H9 (cell line): ENCODE data around the gene ORAI2. TPM values are rescaled to one million over a fixed set of nuclear protein-coding genes. Genes with fewer than 3 reads are reported as not detected.

Experiments used
- DNase-seq: peaks from one replicate; pipeline ENCODE4 v3.0.0-alpha.2; 2017
- H2AFZ ChIP-seq: one replicate; pipeline ENCODE4 v1.6.1; 2013; ENCODE audit warnings: mild to moderate bottlenecking, low read length, control low read depth, moderate library complexity
- H2AK5ac ChIP-seq: 2 replicates; pipeline ENCODE4 v1.6.1; 2013; ENCODE audit warnings: low read length, control low read depth, mixed read lengths; ENCODE audit not compliant: insufficient read length
- H2BK120ac ChIP-seq: one replicate; pipeline ENCODE4 v1.6.1; 2013; ENCODE audit warnings: low read depth, mild to moderate bottlenecking, low read length, control low read depth, inconsistent platforms; ENCODE audit not compliant: poor library complexity, severe bottlenecking
- H2BK12ac ChIP-seq: 2 replicates; pipeline ENCODE4 v1.6.1; 2013; ENCODE audit warnings: low read length, control low read depth, mixed read lengths, low read depth; ENCODE audit not compliant: insufficient read length
- H2BK15ac ChIP-seq: 2 replicates; pipeline ENCODE4 v1.6.1; 2013; ENCODE audit warnings: low read depth, low read length, control low read depth
- H2BK20ac ChIP-seq: one replicate; pipeline ENCODE4 v1.6.1; 2013; ENCODE audit warnings: low read depth, mild to moderate bottlenecking, low read length, control low read depth, inconsistent platforms; ENCODE audit not compliant: poor library complexity, severe bottlenecking
- H2BK5ac ChIP-seq: 2 replicates; pipeline ENCODE4 v1.6.1; 2013; ENCODE audit warnings: low read length, control low read depth, mixed read lengths; ENCODE audit not compliant: insufficient read length
- H3K14ac ChIP-seq: 2 replicates; pipeline ENCODE4 v1.6.1; 2013; ENCODE audit warnings: low read length, control low read depth; ENCODE audit not compliant: insufficient read depth
- H3K18ac ChIP-seq: 2 replicates; pipeline ENCODE4 v1.6.1; 2013; ENCODE audit warnings: low read depth, mild to moderate bottlenecking, mixed read lengths, low read length, control low read depth; ENCODE audit not compliant: insufficient read length
- H3K23ac ChIP-seq: 2 replicates; pipeline ENCODE4 v1.6.1; 2013; ENCODE audit warnings: low read length, control low read depth, mixed read lengths, low read depth; ENCODE audit not compliant: insufficient read length
- H3K23me2 ChIP-seq: 2 replicates; pipeline ENCODE4 v1.6.1; 2013; ENCODE audit warnings: low read depth, mild to moderate bottlenecking, mixed read lengths, low read length, control low read depth; ENCODE audit not compliant: insufficient read length, poor library complexity, severe bottlenecking
- H3K27ac ChIP-seq: 2 replicates; pipeline ENCODE4 v1.5.1; 2013; ENCODE audit warnings: low read length, control low read depth, mixed read lengths, low read depth; ENCODE audit not compliant: insufficient read length
- H3K27me3 ChIP-seq: 2 replicates; pipeline ENCODE4 v1.6.1; 2013; ENCODE audit warnings: low read length, control low read depth, inconsistent platforms; ENCODE audit not compliant: insufficient read depth
- H3K4ac ChIP-seq: 2 replicates; pipeline ENCODE4 v1.6.1; 2013; ENCODE audit warnings: low read depth, mild to moderate bottlenecking, control low read depth, inconsistent platforms, low read length, moderate library complexity
- H3K4me1 ChIP-seq: 2 replicates; pipeline ENCODE4 v1.6.1; 2013; ENCODE audit warnings: low read length, control low read depth, inconsistent platforms; ENCODE audit not compliant: insufficient read depth
- H3K4me2 ChIP-seq: 2 replicates; pipeline ENCODE4 v1.6.1; 2013; ENCODE audit warnings: low read length, control low read depth, mixed read lengths; ENCODE audit not compliant: insufficient read length, insufficient read depth
- H3K56ac ChIP-seq: 2 replicates; pipeline ENCODE4 v1.6.1; 2013; ENCODE audit warnings: low read depth, mild to moderate bottlenecking, mixed read lengths, low read length, control low read depth; ENCODE audit not compliant: insufficient read length
- H3K79me1 ChIP-seq: 2 replicates; pipeline ENCODE4 v1.6.1; 2013; ENCODE audit warnings: low read depth, mild to moderate bottlenecking, moderate library complexity, low read length, control low read depth, inconsistent platforms; ENCODE audit not compliant: insufficient read depth, poor library complexity, severe bottlenecking
- H3K79me2 ChIP-seq: 2 replicates; pipeline ENCODE4 v1.6.1; 2013; ENCODE audit warnings: low read length, control low read depth, inconsistent platforms; ENCODE audit not compliant: insufficient read depth
- H3K9ac ChIP-seq: 2 replicates; pipeline ENCODE4 v1.6.1; 2013; ENCODE audit warnings: low read length, control low read depth, mixed read lengths; ENCODE audit not compliant: insufficient read length; ENCODE audit errors: extremely low read depth
- H3K9me3 ChIP-seq: one replicate; pipeline ENCODE4 v1.6.1; 2013; ENCODE audit warnings: low read depth, low read length, inconsistent platforms; ENCODE audit not compliant: control insufficient read depth
- H3T11ph ChIP-seq: one replicate; pipeline ENCODE4 v1.6.1; 2013; ENCODE audit warnings: mild to moderate bottlenecking, low read length, control low read depth, inconsistent platforms
- H4K20me1 ChIP-seq: one replicate; pipeline ENCODE4 v1.6.1; 2013; ENCODE audit not compliant: control insufficient read depth, insufficient read length, insufficient read depth
- H4K5ac ChIP-seq: 2 replicates; pipeline ENCODE4 v1.6.1; 2013; ENCODE audit warnings: low read depth, mild to moderate bottlenecking, mixed read lengths, low read length, control low read depth; ENCODE audit not compliant: insufficient read length
- H4K8ac ChIP-seq: replicated peaks from 2 replicates; pipeline ENCODE4 v1.6.1; 2013; ENCODE audit warnings: low read length, control low read depth, mixed read lengths, low read depth; ENCODE audit not compliant: insufficient read length
- H4K91ac ChIP-seq: 2 replicates; pipeline ENCODE4 v1.6.1; 2013; ENCODE audit warnings: low read depth, mild to moderate bottlenecking, moderate library complexity, mixed read lengths, low read length, control low read depth; ENCODE audit not compliant: insufficient read length
- H3K27ac Mint-ChIP-seq, 3 experiments: 2 replicates in 2 of 3; 3 replicates in 1 of 3; pipeline ENCODE4 v1.8.0; 2020 to 2021; ENCODE audit warnings: mixed read lengths in 3 of 3, mild to moderate bottlenecking in 1 of 3, moderate library complexity in 1 of 3
- H3K27me3 Mint-ChIP-seq: 2 replicates; pipeline ENCODE4 v1.8.0; 2021; ENCODE audit warnings: low read depth, mild to moderate bottlenecking, moderate library complexity, mixed read lengths
- H3K36me3 Mint-ChIP-seq, 3 experiments: 2 replicates in 2 of 3; 3 replicates in 1 of 3; pipeline ENCODE4 v1.8.0; 2020 to 2021; ENCODE audit warnings: low read depth in 3 of 3, mixed read lengths in 3 of 3; ENCODE audit not compliant: insufficient read depth in 1 of 3
- H3K4me1 Mint-ChIP-seq, 2 experiments: 2 replicates each; pipeline ENCODE4 v1.8.0; 2020; ENCODE audit warnings: mixed read lengths in 2 of 2
- H3K4me3 Mint-ChIP-seq, 2 experiments: 2 replicates in 1 of 2; 3 replicates in 1 of 2; pipeline ENCODE4 v1.8.0; 2020 to 2021; ENCODE audit warnings: mild to moderate bottlenecking in 2 of 2, mixed read lengths in 2 of 2, moderate library complexity in 1 of 2
- H3K9me3 Mint-ChIP-seq, 2 experiments: 2 replicates in 1 of 2; 3 replicates in 1 of 2; pipeline ENCODE4 v1.8.0; 2020; ENCODE audit warnings: mild to moderate bottlenecking in 2 of 2, mixed read lengths in 2 of 2, moderate library complexity in 1 of 2
- CTCF ChIP-seq: fragments of 200-600 bp; sonication (generic); conservative IDR thresholded peaks from 3 replicates; pipeline ENCODE4 v1.8.0; 2021; ENCODE audit warnings: antibody characterized with exemption, mild to moderate bottlenecking
- WGBS: extraction: QIAGEN DNeasy Blood & Tissue Kit; methylation state at CpG from one replicate; pipeline ENCODE4 v1.1.7; 2013; ENCODE audit warnings: missing lambda C conversion rate, low lambda C conversion rate, mixed read lengths; ENCODE audit not compliant: insufficient read length; ENCODE audit errors: extremely low coverage; 5-methylcytosine and 5-hydroxymethylcytosine counted together
- total RNA-seq: library from RNA; stranded (reverse); gene quantifications from 2 replicates; pipeline ENCODE4 v1.2.1, GENCODE V29; 2021

Gene ORAI2
- total RNA-seq, 1 experiment from 2014 or later = 26.6 TPM

GRCh38 chr7:102471791-102472125 lies 38.4 kb downstream of the ORAI2 start:
- no CpG with 5 or more reads among the region's 6 CpGs for WGBS
- Mint-ChIP-seq H3K9me3 (no peaks in the 10 kb centered on the region), H3K4me3 (no peak overlapping the region), H3K4me1 (no peaks in the 10 kb centered on the region), H3K27me3 (no peaks in the 10 kb centered on the region), H3K27ac (no peak overlapping the region; a peak in 1 of 7 replicates), H3K36me3 (peaks cover 16 to 29% (median 26%) of the 10 kb centered on the region in 3 experiments; a peak in 6 of 7 replicates)
- H3K4ac ChIP-seq = no peak overlapping the region
- TF ChIP-seq CTCF = no peak
- H3K14ac ChIP-seq = no peak overlapping the region
- no peak overlapping the region for H3K27ac ChIP-seq
- H4K8ac ChIP-seq = no peak overlapping the region
- H4K5ac ChIP-seq = no peak overlapping the region
- H2AK5ac ChIP-seq = no peak overlapping the region
- H4K91ac ChIP-seq = no peak overlapping the region
- H3K56ac ChIP-seq = no peak overlapping the region
- H3K9ac ChIP-seq = no peak overlapping the region
- H2BK12ac ChIP-seq = no peak overlapping the region
- H3K4me1 ChIP-seq = no peaks in the 10 kb centered on the region
- H2BK5ac ChIP-seq = no peak overlapping the region
- no peak overlapping the region for H3K23ac ChIP-seq
- H3K18ac ChIP-seq = no peak overlapping the region
- no peak overlapping the region for H2BK20ac ChIP-seq
- H3K27me3 ChIP-seq = no peaks in the 10 kb centered on the region
- no peak overlapping the region for H2AFZ ChIP-seq
- H2BK15ac ChIP-seq = no peak overlapping the region
- no peaks in the 10 kb centered on the region for H4K20me1 ChIP-seq
- H2BK120ac ChIP-seq = no peak overlapping the region
- no peak for DNase-seq
- no peaks in the 10 kb centered on the region for H3K9me3 ChIP-seq
- H3T11ph ChIP-seq = no peak overlapping the region
- H3K79me2 ChIP-seq = no peaks in the 10 kb centered on the region
- H3K4me2 ChIP-seq = no peak overlapping the region
- no peaks in the 10 kb centered on the region for H3K79me1 ChIP-seq
- H3K23me2 ChIP-seq = no peaks in the 10 kb centered on the region
